Adrenal gland (tissue), 12 donors: ENCODE data around the gene IL34. TPM values are rescaled to one million over a fixed set of nuclear protein-coding genes. Genes with fewer than 3 reads are reported as not detected.

ENCODE experiments used
- DNase-seq, 7 donors: peaks; one replicate each; pipeline ENCODE4 v3.0.0-alpha.2; 2019 to 2020
- H3K27ac ChIP-seq, 5 donors: fragments of 200-600 bp; sonication (generic) in 4 of 5; 1 replicate in 3 of 5; 2 replicates in 2 of 5; pipeline versions ENCODE4 v1.5.1 to v1.8.0; 2016 to 2020; ENCODE audit warnings: mild to moderate bottlenecking in 1 of 5
- H3K27me3 ChIP-seq: fragments of 200-600 bp; 2 replicates; pipeline ENCODE4 v1.8.0; 2021
- H3K36me3 ChIP-seq, 2 donors: fragments of 200-600 bp; replicated peaks in 1 of 2; 1 replicate in 1 of 2; 2 replicates in 1 of 2; pipeline versions ENCODE4 v1.5.1 to v1.8.0; 2018 to 2022
- H3K4me1 ChIP-seq, 2 donors: fragments of 200-600 bp; replicated peaks in 1 of 2; 1 replicate in 1 of 2; 2 replicates in 1 of 2; pipeline versions ENCODE4 v1.5.1 to v1.8.0; 2018 to 2021
- H3K4me3 ChIP-seq, 4 donors: fragments of 200-600 bp; sonication (generic) in 3 of 4; one replicate each; pipeline ENCODE4 v1.5.1; 2016 to 2018
- H3K9me3 ChIP-seq, 3 donors: fragments of 200-600 bp; sonication (generic) in 1 of 3; replicated peaks in 1 of 3; 1 replicate in 2 of 3; 2 replicates in 1 of 3; pipeline versions ENCODE4 v1.5.1 to v1.8.0; 2016 to 2021
- CTCF ChIP-seq, 6 experiments: fragments of 450-650 bp in 4 of 6; fragments of 200-600 bp in 2 of 6; sonication (generic) in 1 of 6; IDR thresholded peaks; 1 replicate in 5 of 6; 2 replicates in 1 of 6; pipeline versions ENCODE4 v1.5.1 to v1.8.0; 2016 to 2021; ENCODE audit warnings: antibody characterized with exemption in 6 of 6, mild to moderate bottlenecking in 2 of 6, moderate library complexity in 1 of 6
- POLR2A ChIP-seq, 2 donors: fragments of 450-650 bp; IDR thresholded peaks; one replicate each; pipeline ENCODE4 v1.6.1; 2017; ENCODE audit warnings: antibody characterized with exemption in 2 of 2, mild to moderate bottlenecking in 2 of 2, moderate library complexity in 1 of 2
- WGBS, 4 donors: extraction: QIAGEN DNeasy Blood & Tissue Kit in 2 of 4; methylation state at CpG; one replicate each; pipeline versions ENCODE4 v1.1.5 to v1.1.7; 2013 to 2017; 5-methylcytosine and 5-hydroxymethylcytosine counted together
- intact Hi-C, 2 donors: fragments of 100-400 bp; cut with DNase I; formaldehyde crosslinking; loops; one replicate each; pipeline versions ENCODE4 v1.14.1 to v1.15.0; 2022 to 2023
- polyA plus RNA-seq, 3 donors: library from polyadenylated mRNA; stranded (reverse); fragments of 200-250 nt in 2 of 3; fragments of 350-450 nt in 1 of 3; fragmentation: Illumina TruSeq in 1 of 3; extraction: RNeasy Lipid Tissue Mini Kit (QIAGEN cat#74804) in 1 of 3; gene quantifications; one replicate each; pipeline ENCODE4 v1.2.3, GENCODE V29; 2013 to 2014
- total RNA-seq, 9 donors: library from RNA; depleted of rRNA in 4 of 9; stranded (reverse); fragments of >200 nt in 4 of 9; fragments of 120-200 nt in 1 of 9; fragmentation: NEBNext Ultra II Directional in 1 of 9; extraction: Animal tissue kit (Norgen Biotek cat#: 25700) in 1 of 9; gene quantifications; one replicate each; pipeline versions ENCODE4 v1.1.0 to v1.2.4, GENCODE V29; 2013 to 2023
- donor health status: healthy with polysubstance abuse.
- donor health status: Bipolar disorder and iron deficiency.
- donor health status: DM: yes; HTN: yes; CAD: no.
- donor health status: DM: no; HTN: no; CAD: no.
- donor health status: DM: no; HTN: no; CAD: no.
- donor health status: DM: yes; HTN: yes; CAD: no.

IL34 gene
- total and polyA plus RNA-seq, 12 donors, result 1.2 to 62.9 (median 35.7) TPM

- peak overlapping the region in 1 of 5 donors; percentile 96 for H3K27ac ChIP-seq
- no peak for TF ChIP-seq POLR2A (IDR thresholded peaks at IDR 0.05)
- TF ChIP-seq CTCF (IDR thresholded peaks at IDR 0.05), result no peak
- H3K27me3 ChIP-seq, result no peaks in the 10 kb centered on the region
- no peaks in the 10 kb centered on the region for H3K9me3 ChIP-seq
- no peak for DNase-seq
- 89 to 100% (median 93%) methylated on average over 3 to 8 of the region's 8 CpGs for WGBS, 4 donors
- H3K36me3 ChIP-seq, result no peaks in the 10 kb centered on the region
- H3K4me1 ChIP-seq, result peaks cover 21 to 49% of the 10 kb centered on the region in 2 donors
- no peak overlapping the region for H3K4me3 ChIP-seq
- intact Hi-C loops, result no loop called here
These were observed 58.7 kb downstream of the IL34 start for GRCh38 chr16:70705056-70705455.

GRCh38 chr16:70706948-70707465 lies 60.6 kb downstream of the IL34 start:
- no peak for TF ChIP-seq CTCF (IDR thresholded peaks at IDR 0.05)
- no peak for TF ChIP-seq POLR2A (IDR thresholded peaks at IDR 0.05)
- Histone ChIP-seq H3K4me3 (no peak overlapping the region), H3K9me3 (no peaks in the 10 kb centered on the region), H3K27ac (peak overlapping the region in 2 of 5 donors; percentile 44 to 71), H3K36me3 (no peaks in the 10 kb centered on the region), H3K4me1 (peaks cover 20 to 43% of the 10 kb centered on the region in 2 donors), H3K27me3 (no peaks in the 10 kb centered on the region)
- 53 to 77% (median 61%) methylated on average over 7 of the region's 7 CpGs for WGBS, 4 donors
- DNase-seq, result no peak
- intact Hi-C loops, result no loop called here

- no peaks in the 10 kb centered on the region for H3K36me3 ChIP-seq
- 72 to 91% (median 81%) methylated on average over 13 to 20 of the region's 20 CpGs for WGBS, 4 donors
- intact Hi-C loops, result no loop called here
- H3K27ac ChIP-seq, result peak overlapping the region in 1 of 5 donors; percentile 75
- H3K4me3 ChIP-seq, result no peak overlapping the region
- H3K27me3 ChIP-seq, result no peaks in the 10 kb centered on the region
- TF ChIP-seq CTCF (IDR thresholded peaks at IDR 0.05) (no peak), POLR2A (IDR thresholded peaks at IDR 0.05) (no peak)
- peaks cover 5 to 27% of the 10 kb centered on the region in 2 donors for H3K4me1 ChIP-seq
- no peak for DNase-seq
- no peaks in the 10 kb centered on the region for H3K9me3 ChIP-seq
These were observed 62.2 kb downstream of the IL34 start for GRCh38 chr16:70708366-70709246.

GRCh38 chr16:70709457-70709856 lies 63.1 kb downstream of the IL34 start:
- H3K4me1 ChIP-seq, result peaks cover 7 to 26% of the 10 kb centered on the region in 2 donors
- intact Hi-C loops, result no loop called here
- no peak for DNase-seq

More at GRCh38 chr16:70709457-70709856, 63.1 kb downstream of the IL34 start:
- Histone ChIP-seq H3K27me3 (no peaks in the 10 kb centered on the region), H3K9me3 (no peaks in the 10 kb centered on the region), H3K4me3 (no peak overlapping the region), H3K27ac (peak overlapping the region in 2 of 5 donors; percentile 26 to 75), H3K36me3 (no peaks in the 10 kb centered on the region)
- 86 to 100% (median 89%) methylated on average over 1 to 5 of the region's 5 CpGs for WGBS, 4 donors
- TF ChIP-seq POLR2A (IDR thresholded peaks at IDR 0.05), result no peak
- TF ChIP-seq CTCF (IDR thresholded peaks at IDR 0.05), result no peak
